K562 (cell line): ENCODE data around the gene STAU1. TPM values are rescaled to one million over a fixed set of nuclear protein-coding genes. Genes with fewer than 3 reads are reported as not detected.
A peak's percentile ranks its signal among the peaks of the same experiment; 100 is the strongest.

ENCODE experiments used
- ATAC-seq: fragments of 200-7000 bp; cut with Tn5 transposase; 3 replicates; pipeline ENCODE4 v1.9.1; 2020; ENCODE audit warnings: moderate library complexity
- BruUV-seq: library from RNA; stranded (reverse); fragments of 400-500 nt; replicated peaks from 2 replicates; lab custom pipeline; 2021; lab: Mats Ljungman, UMichigan
- CTCF ChIA-PET: fragments of 300-600 bp; formaldehyde crosslinking; extraction: SDS; loops from one replicate; lab custom pipeline; 2021; ENCODE audit warnings: low intra/inter-chr PET ratio; lab: Yijun Ruan, JAX
- POLR2A ChIA-PET: fragments of 300-600, 350-650 bp; sonication (Branson Sonifier 250); formaldehyde crosslinking; extraction: SDS; loops from one replicate; lab custom pipeline; 2021; ENCODE audit warnings: antibody characterized with exemption, inconsistent platforms; lab: Yijun Ruan, JAX
- DNase-seq, 4 experiments: peaks; one replicate each; pipeline versions ENCODE4 v3.0.0 to v3.0.0-alpha.2; 2011 to 2018; ENCODE audit warnings: low spot score in 3 of 4, mixed read lengths in 3 of 4; ENCODE audit errors: extremely low read depth in 1 of 4
- FAIRE-seq: peaks from 2 replicates; lab custom pipeline; 2011; peaks lifted over from hg19 to GRCh38; lab: Jason Lieb, UNC
- H2AFZ ChIP-seq: 2 replicates; pipeline ENCODE4 v1.6.0; 2011; ENCODE audit warnings: low read depth, low read length, control low read depth, inconsistent platforms
- H3K27ac ChIP-seq: fragments of 200-600 bp; 3 replicates; pipeline ENCODE4 v1.8.0; 2011; ENCODE audit warnings: low read depth, mild to moderate bottlenecking, control low read depth, inconsistent platforms, low read length, moderate library complexity, mixed read lengths; ENCODE audit errors: extremely low read depth
- H3K27me3 ChIP-seq, 2 experiments: fragments of 300-600 bp in 1 of 2; 2 replicates in 1 of 2; 3 replicates in 1 of 2; pipeline versions ENCODE4 v1.6.0 to v1.8.0; 2011; ENCODE audit warnings: inconsistent platforms in 2 of 2, low read length in 2 of 2, mild to moderate bottlenecking in 1 of 2, mixed read lengths in 1 of 2, moderate library complexity in 1 of 2; ENCODE audit not compliant: control insufficient read depth in 2 of 2, insufficient read depth in 2 of 2
- H3K36me3 ChIP-seq: fragments of 300-600 bp; 3 replicates; pipeline ENCODE4 v1.8.0; 2011; ENCODE audit warnings: mild to moderate bottlenecking, low read length, inconsistent platforms; ENCODE audit not compliant: control insufficient read depth, insufficient read depth
- H3K4me1 ChIP-seq, 2 experiments: fragments of 200-600 bp in 1 of 2; replicated peaks in 1 of 2; 2 replicates in 1 of 2; 3 replicates in 1 of 2; pipeline versions ENCODE4 v1.5.1 to v1.8.0; 2011; ENCODE audit warnings: inconsistent platforms in 2 of 2, low read length in 2 of 2, mild to moderate bottlenecking in 1 of 2, mixed read lengths in 1 of 2, moderate library complexity in 1 of 2; ENCODE audit not compliant: control insufficient read depth in 2 of 2, insufficient read depth in 2 of 2
- H3K4me2 ChIP-seq: 2 replicates; pipeline ENCODE4 v1.6.1; 2011; ENCODE audit warnings: low read length, control low read depth, inconsistent platforms, mixed read lengths; ENCODE audit not compliant: insufficient read depth
- H3K4me3 ChIP-seq: fragments of 200-600 bp; sonication (generic), shearing (Covaris generic); 2 replicates; pipeline ENCODE4 v1.5.1; 2016; ENCODE audit warnings: control low read depth, inconsistent platforms
- H3K79me2 ChIP-seq: fragments of 200-600 bp; 3 replicates; pipeline ENCODE4 v1.8.0; 2011; ENCODE audit warnings: low read length, inconsistent platforms; ENCODE audit not compliant: control insufficient read depth, insufficient read depth
- H3K9ac ChIP-seq, 2 experiments: 2 replicates each; pipeline versions ENCODE4 v1.6.0 to v1.6.1; 2011; ENCODE audit warnings: low read depth in 2 of 2, low read length in 2 of 2, control low read depth in 1 of 2, inconsistent platforms in 1 of 2, mild to moderate bottlenecking in 1 of 2, mixed read lengths in 1 of 2; ENCODE audit not compliant: insufficient read depth in 1 of 2
- H3K9me1 ChIP-seq: one replicate; pipeline ENCODE4 v1.6.0; 2011; ENCODE audit warnings: inconsistent platforms, mild to moderate bottlenecking, low read length, moderate library complexity; ENCODE audit not compliant: control insufficient read depth, insufficient read depth
- H3K9me3 ChIP-seq: replicated peaks from 2 replicates; pipeline ENCODE4 v1.5.1; 2011; ENCODE audit warnings: low read depth, low read length, inconsistent platforms; ENCODE audit not compliant: control insufficient read depth, insufficient read depth
- H4K20me1 ChIP-seq: replicated peaks from 2 replicates; pipeline ENCODE4 v1.6.1; 2011; ENCODE audit warnings: low read length, inconsistent platforms, mixed read lengths; ENCODE audit not compliant: control insufficient read depth, insufficient read depth
- ARID1B ChIP-seq: fragments of 450-650 bp; IDR thresholded peaks from 2 replicates; pipeline ENCODE4 v1.6.1; 2016; ENCODE audit warnings: antibody characterized with exemption, mild to moderate bottlenecking, inconsistent platforms
- ATF2 ChIP-seq: sonication (generic); formaldehyde crosslinking; IDR thresholded peaks from 2 replicates; pipeline ENCODE4 v1.8.1; 2022; ENCODE audit warnings: missing genetic modification reagents
- CHCHD3 ChIP-seq: fragments of 250-450 bp; sonication (Bioruptor Pico); IDR thresholded peaks from 2 replicates; pipeline ENCODE4 v2.1.2; 2022; ENCODE audit warnings: mild to moderate bottlenecking
- E2F6 ChIP-seq, 2 experiments: IDR thresholded peaks; 2 replicates each; pipeline ENCODE4 v1.6.1; 2011; ENCODE audit warnings: borderline replicate concordance in 1 of 2, control low read depth in 1 of 2, low read depth in 1 of 2, low read length in 1 of 2, mild to moderate bottlenecking in 1 of 2, mixed read lengths in 1 of 2, moderate library complexity in 1 of 2; ENCODE audit not compliant: insufficient read depth in 1 of 2, insufficient read length in 1 of 2, poor library complexity in 1 of 2, severe bottlenecking in 1 of 2; ENCODE audit errors: extremely low read depth in 1 of 2
- FOXJ3 ChIP-seq: sonication (generic); formaldehyde crosslinking; IDR thresholded peaks from 2 replicates; pipeline ENCODE4 v1.4.0; 2020; ENCODE audit warnings: mild to moderate bottlenecking, missing genetic modification reagents
- KDM5B ChIP-seq: fragments of 200-600 bp; sonication (generic); IDR thresholded peaks from 2 replicates; pipeline ENCODE4 v1.6.1; 2012; ENCODE audit warnings: low read depth, mild to moderate bottlenecking, moderate library complexity, low read length, control low read depth, inconsistent platforms; ENCODE audit not compliant: insufficient replicate concordance
- MIER1 ChIP-seq: fragments of 450-650 bp; IDR thresholded peaks from 2 replicates; pipeline ENCODE4 v1.6.1; 2016; ENCODE audit warnings: antibody characterized with exemption, mild to moderate bottlenecking, low read depth
- PHF20 ChIP-seq: fragments of 450-650 bp; IDR thresholded peaks from 2 replicates; pipeline ENCODE4 v1.6.1; 2018; ENCODE audit not compliant: partially characterized antibody
- POLR2AphosphoS5 ChIP-seq: IDR thresholded peaks from 2 replicates; pipeline ENCODE4 v1.6.1; 2011; ENCODE audit warnings: mild to moderate bottlenecking, low read depth, low read length, moderate library complexity; ENCODE audit not compliant: control insufficient read depth, insufficient read depth
- SMAD2 ChIP-seq: fragments of 150-350 bp; IDR thresholded peaks from 2 replicates; pipeline ENCODE4 v1.6.1; 2014; ENCODE audit warnings: low read depth, mild to moderate bottlenecking, low read length
- ZNF347 ChIP-seq: fragments of 450-650 bp; formaldehyde crosslinking; IDR thresholded peaks from 2 replicates; pipeline ENCODE4 v1.4.0; 2020; ENCODE audit warnings: low read depth, mild to moderate bottlenecking, moderate library complexity
- ZZZ3 ChIP-seq: fragments of 450-650 bp; IDR thresholded peaks from 2 replicates; pipeline ENCODE4 v1.6.1; 2016; ENCODE audit warnings: antibody characterized with exemption, mild to moderate bottlenecking, moderate library complexity
- WGBS: fragments of 100-300 bp; shearing (Covaris generic); methylation state at CpG from one replicate; pipeline ENCODE4 v1.1.6; 2016; ENCODE audit warnings: low coverage, mixed read lengths; ENCODE audit not compliant: insufficient coverage; ENCODE audit errors: missing lambda C conversion rate; 5-methylcytosine and 5-hydroxymethylcytosine counted together
- in situ Hi-C: fragments of 300-500 bp; cut with MboI; formaldehyde crosslinking; loops from 4 replicates; pipeline ENCODE4 v1.15.0; 2018; ENCODE audit warnings: inconsistent platforms, mixed read lengths
- intact Hi-C: fragments of 100-400 bp; cut with micrococcal nuclease; formaldehyde crosslinking; loops from 2 replicates; pipeline ENCODE4 v1.14.2; 2022
- polyA plus RNA-seq, 8 experiments: library from polyadenylated mRNA; depleted of rRNA in 4 of 8; stranded (reverse) in 5 of 8; unstranded in 3 of 8; fragments of >200 nt; fragmentation: Nextera tagmentation in 2 of 8; fragmentation: Illumina TruSeq in 1 of 8; extraction: Ambion mirVana in 2 of 8; extraction: Trizol in 1 of 8; gene quantifications; 2 replicates each; pipeline versions ENCODE4 v1.2.1 to v1.2.3, GENCODE V29; 2011 to 2014; ENCODE audit warnings: inconsistent platforms in 1 of 8, missing spikeins in 1 of 8
- total RNA-seq, 7 experiments: library from RNA; depleted of rRNA in 6 of 7; stranded (reverse); fragments of >200 nt in 6 of 7; fragmentation: Illumina TruSeq in 2 of 7; extraction: Trizol in 2 of 7; gene quantifications; 2 replicates each; pipeline versions ENCODE4 v1.2.1 to v1.2.3, GENCODE V29; 2011 to 2021; ENCODE audit warnings: low replicate concordance in 1 of 7
- TF ChIP-seq, protein P1 (sequence below), 2 experiments: IDR thresholded peaks in 1 of 2; conservative IDR thresholded peaks in 1 of 2; 2 replicates each; pipeline ENCODE4 v1.6.1; 2016; ENCODE audit warnings: low read depth in 2 of 2, mild to moderate bottlenecking in 1 of 2, missing compliant biosample characterization in 1 of 2, missing genetic modification characterization in 1 of 2, moderate library complexity in 1 of 2

Gene STAU1
- total and polyA plus RNA-seq, 9 of the 15 experiments (the other 6 are each of a cell fraction or from before 2014, with no cell fraction given), result 18.0 to 106 (median 50.6) TPM

- TF ChIP-seq ATF2 (CRISPR knock-in tag) (no peak), ARID1B (no peak)
- TF ChIP-seq, protein P1, sequence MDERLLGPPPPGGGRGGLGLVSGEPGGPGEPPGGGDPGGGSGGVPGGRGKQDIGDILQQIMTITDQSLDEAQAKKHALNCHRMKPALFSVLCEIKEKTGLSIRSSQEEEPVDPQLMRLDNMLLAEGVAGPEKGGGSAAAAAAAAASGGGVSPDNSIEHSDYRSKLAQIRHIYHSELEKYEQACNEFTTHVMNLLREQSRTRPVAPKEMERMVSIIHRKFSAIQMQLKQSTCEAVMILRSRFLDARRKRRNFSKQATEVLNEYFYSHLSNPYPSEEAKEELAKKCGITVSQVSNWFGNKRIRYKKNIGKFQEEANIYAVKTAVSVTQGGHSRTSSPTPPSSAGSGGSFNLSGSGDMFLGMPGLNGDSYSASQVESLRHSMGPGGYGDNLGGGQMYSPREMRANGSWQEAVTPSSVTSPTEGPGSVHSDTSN (CRISPR knock-in tag; IDR thresholded peaks at IDR 0.05; ENCODE audit: low read depth), result no peak
- TF ChIP-seq, protein P1 (tag; conservative IDR thresholded peaks at IDR 0.05; ENCODE audit: low read depth), result no peak
Observed at GRCh38 chr20:49148601-49149000, 39.5 kb downstream of the STAU1 start (continued).

DNA sequence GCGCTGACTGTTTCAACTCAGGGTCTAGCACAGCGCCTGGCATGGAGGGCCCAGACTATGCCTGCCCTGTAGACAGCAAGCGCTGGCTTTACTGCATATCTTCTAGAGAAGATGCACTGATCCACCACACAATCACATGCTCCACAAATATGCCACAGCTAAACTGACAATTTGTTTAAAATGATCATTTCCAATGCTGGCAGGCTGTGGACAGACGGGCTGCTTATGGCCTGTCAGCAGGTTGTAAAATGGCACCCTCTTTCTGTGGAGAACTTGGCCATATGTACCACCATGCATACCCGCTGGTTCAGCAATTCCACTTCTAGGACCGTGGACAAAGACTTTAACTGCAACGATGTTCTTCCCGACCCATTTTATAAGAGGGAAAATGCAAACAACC, 40.8 kb downstream of the STAU1 start:
- FAIRE-seq, result peak; percentile 54
- H3K9ac ChIP-seq, result no peak overlapping the region
- no peak overlapping the region for H3K4me2 ChIP-seq
- no TSS peak for BruUV-seq
- 95% methylated on average over 8 of the region's 8 CpGs for WGBS
- H4K20me1 ChIP-seq, result no peaks in the 10 kb centered on the region
- CTCF ChIA-PET, result no interaction called here
- no peaks in the 10 kb centered on the region for H3K4me1 ChIP-seq
- POLR2A ChIA-PET, result interaction anchor here (1.2 kb wide), 1 partner anchor 33 kb away, joined by 3 read pairs; no protein-coding TSS in a partner anchor
- no peak for DNase-seq
- H3K79me2 ChIP-seq, result peaks cover 31% of the 10 kb centered on the region; the same call in 1 of the 3 replicates
- H3K9me1 ChIP-seq, result no peaks in the 10 kb centered on the region
- no peak for ATAC-seq
- intact Hi-C loops (no loop called here), in situ Hi-C loops (no loop called here)
- H3K36me3 ChIP-seq, result peaks cover 88% of the 10 kb centered on the region
- H3K4me3 ChIP-seq, result no peak overlapping the region
- no peak overlapping the region for H3K27ac ChIP-seq
- H3K9me3 ChIP-seq, result no peaks in the 10 kb centered on the region
- H2AFZ ChIP-seq, result no peak overlapping the region
- H3K27me3 ChIP-seq, result no peaks in the 10 kb centered on the region
- no peak for TF ChIP-seq POLR2AphosphoS5
- TF ChIP-seq E2F6 (IDR thresholded peaks at IDR 0.05; ENCODE audit: borderline replicate concordance in 1 of 2, extremely low read depth in 1 of 2, insufficient read depth in 1 of 2, insufficient read length in 1 of 2, low read depth in 1 of 2, low read length in 1 of 2, poor library complexity in 1 of 2, severe bottlenecking in 1 of 2), result no peak
- TF ChIP-seq ZZZ3, result no peak
- no peak for TF ChIP-seq CHCHD3 (CRISPR knock-in tag)
- TF ChIP-seq SMAD2, result no peak
- TF ChIP-seq KDM5B, result no peak
- no peak for TF ChIP-seq ZNF347
- no peak for TF ChIP-seq FOXJ3 (CRISPR knock-in tag)
- TF ChIP-seq PHF20, result no peak
- TF ChIP-seq MIER1, result no peak
